ENCODE measurements around the gene BRIX1.
"Not testable (repeated sequence)": the region's sequence is repeated elsewhere in the genome, so short reads cannot be mapped to it uniquely, and the experiment has no call there.

BRIX1 gene

DNA sequence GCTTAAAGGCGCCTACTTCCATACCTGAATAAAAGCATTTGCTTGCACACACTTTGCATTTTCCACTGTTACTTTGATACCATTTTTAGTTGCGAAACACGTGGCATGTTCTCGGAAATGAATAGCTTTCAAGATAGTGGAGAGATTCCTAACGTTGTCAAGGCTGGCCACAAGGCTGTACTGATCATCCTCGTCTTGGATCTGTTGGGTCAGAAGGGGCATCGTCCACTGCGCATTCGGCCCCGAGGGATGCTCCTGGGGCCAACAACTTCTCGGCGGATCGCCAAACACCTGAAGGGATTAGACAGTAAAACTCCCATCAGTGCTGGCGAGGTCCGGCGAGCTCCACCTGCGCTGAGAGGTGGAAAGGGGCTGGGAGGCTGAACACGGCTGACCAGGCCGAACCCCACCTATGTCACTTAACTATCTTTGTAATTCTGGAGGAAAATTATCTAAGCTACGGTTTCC, 806 bp upstream of the BRIX1 start:
- no peak for DNase-seq (ENCODE audit: low read depth)

DNA sequence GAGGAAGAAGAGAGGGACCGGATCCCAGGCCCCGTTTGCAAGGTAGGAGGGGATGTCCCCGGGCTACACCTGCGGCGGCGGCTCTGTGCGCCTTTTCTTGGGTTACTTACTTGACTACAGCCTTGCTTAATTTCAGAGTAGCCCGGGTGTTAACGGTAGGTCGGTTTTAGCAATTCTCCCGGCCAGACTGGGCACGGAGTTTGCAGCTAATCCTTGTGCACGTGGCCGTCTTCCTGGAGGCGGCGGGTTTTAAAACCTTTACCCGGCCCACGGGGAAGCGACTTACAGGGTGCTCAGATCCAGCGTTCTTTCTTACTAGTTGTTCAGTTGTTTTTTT, 313 bp downstream of the BRIX1 start:
- no peak for DNase-seq (ENCODE audit: low read depth)

DNA sequence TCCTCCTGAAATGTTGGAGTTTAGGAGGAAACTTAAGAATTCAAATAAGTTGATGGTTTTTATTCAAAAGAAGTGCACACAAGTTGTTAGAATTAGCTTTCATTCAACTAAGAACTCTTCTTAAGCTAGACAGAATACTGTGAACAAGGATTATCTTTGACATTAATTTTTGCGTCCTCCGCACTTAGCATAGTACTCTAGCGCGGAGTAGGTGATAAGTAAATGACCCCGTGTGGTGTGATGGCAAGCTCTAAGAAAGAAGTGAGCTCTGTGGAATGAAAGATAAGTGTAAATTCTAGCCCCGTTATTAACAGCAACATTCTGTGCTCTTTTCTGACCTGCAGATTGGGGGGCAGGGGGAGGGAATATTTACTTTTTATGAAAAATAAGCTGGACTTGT, 1.0 kb downstream of the BRIX1 start:
- no peak for DNase-seq (ENCODE audit: low read depth)

DNA sequence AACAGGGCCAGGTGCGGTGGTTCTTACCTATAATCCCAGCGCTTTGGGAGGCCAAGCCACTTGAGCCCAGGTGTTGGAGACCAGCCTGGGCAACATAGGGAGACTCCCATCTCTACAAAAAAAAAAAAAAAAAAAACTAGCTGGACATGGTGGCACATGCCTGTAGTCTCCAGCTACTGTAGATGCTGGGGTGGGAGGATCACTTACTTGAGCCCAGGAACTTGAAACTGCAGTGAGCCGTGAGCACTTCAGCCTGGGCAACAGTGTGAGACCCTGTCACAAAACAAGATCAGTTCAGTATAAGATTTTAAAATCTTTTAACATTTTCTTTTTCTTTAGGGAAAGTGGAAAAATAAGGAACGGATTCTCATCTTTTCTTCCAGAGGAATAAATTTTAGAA, 2.5 kb downstream of the BRIX1 start:
- no peak for DNase-seq (ENCODE audit: low read depth)

DNA sequence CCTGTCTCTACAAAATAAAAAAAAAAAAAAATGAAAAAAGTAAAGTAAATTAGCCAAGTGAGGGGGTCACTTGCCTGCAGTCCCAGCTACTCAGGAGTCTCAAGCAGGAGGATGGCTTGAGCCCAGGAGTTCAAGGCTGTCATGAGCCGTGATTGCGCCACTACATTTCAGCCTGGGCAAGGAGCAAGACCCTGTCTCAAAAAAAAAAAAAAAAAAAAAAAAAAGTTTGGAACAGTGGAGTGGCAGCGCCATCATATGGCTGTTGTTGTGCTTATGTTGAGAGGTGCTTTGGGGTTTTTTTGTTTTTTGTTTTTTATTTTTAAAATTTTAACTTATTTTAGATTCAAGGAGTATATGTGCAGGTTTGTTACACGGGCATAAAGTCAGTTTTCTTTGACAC, 3.6 kb downstream of the BRIX1 start:
- DNase-seq (ENCODE audit: low read depth): no peak

DNA sequence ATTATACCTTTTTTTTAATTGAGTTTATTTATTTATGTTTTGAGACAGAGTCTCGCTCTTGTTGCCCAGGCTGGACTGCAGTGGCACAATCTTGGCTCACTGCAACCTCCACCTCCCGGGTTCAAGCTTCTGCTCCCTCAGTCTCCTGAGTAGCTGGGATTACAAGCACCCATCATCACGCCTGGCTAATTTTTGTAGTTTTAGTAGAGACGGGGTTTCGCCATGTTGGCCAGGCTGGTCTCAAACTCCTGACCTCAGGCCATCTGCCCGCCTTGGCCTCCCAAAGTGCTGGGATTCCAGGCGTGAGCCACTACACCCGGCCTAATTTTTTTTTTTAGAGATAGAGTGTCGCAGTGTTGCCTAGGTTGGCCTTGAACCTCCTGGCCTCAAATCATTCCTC, 7.7 kb downstream of the BRIX1 start:
- DNase-seq (ENCODE audit: low read depth): not testable (repeated sequence)

DNA sequence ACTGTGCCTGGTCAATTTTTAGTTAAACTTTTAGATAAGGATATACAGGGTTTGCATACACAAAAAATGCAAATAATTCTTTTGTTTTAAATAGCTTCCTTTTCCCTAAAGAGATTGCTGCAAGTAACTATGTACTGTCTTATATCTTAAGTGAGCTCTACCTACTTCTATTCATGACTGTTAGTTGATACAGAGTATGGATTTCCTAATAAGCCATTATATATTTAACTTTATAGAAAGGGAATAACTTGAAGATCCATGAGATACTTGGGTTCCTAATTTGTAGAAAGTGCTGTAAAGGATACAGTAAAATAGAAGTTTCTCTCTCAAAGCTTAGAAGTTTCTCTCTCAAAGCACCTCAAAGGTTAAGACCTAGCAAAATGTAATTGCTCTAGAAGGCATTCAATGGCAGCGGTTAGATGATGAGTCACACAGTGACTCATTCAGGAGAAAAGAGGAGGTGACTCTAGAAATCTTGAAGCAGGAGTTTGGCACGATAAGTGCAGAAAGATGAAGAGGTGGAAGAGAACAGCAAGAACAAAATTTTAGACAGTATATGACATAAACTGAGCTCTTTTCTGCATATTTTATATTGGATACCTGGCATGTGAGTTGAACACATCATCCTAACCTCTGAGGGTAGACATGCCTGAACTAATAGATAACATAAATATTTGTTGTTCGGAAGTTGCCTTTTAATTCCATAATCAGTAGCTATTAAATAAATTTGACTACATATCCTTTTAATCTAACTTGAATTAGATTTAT, 8.4 kb downstream of the BRIX1 start:
- peak; percentile 4 for DNase-seq (ENCODE audit: low read depth)

DNA sequence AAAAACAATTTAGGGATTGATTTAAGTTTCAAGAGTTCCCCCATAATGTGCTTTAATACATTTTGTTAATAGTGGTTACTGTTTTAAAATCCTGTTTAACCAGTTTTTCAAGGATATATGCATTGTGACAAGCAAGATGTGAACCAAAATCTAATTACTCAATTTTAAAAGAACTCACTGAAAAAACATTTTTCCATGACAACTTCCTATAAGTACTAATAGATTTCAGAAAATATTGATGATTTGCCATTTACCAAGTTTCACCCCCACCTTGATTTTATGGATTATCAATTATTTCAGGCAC, 8.9 kb downstream of the BRIX1 start:
- DNase-seq (ENCODE audit: low read depth): no peak

DNA sequence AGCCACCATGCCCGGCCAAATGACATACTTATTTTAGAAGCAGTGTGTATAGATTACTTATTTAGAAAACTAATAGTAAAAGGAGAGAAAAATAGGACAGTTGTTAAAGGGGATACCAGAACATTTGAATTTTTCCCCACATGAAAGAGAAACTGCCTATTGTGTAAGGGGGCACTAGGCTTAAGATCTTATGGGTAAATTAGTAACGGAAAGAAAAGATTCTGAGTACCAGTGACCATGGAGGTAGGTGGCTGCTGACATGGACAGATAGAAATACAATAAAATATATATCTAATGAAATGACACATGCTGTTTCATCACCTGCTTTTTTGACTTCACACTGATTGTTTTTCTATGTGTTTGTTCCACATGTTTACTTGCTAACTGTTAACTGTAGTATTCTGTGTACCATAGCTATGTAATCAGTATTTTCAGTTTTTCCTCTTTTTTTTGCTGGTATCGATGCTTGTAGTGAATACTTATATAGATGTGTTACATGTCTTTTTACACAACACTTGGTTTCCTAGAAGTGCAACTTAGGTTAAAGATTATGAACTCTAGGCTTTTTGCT, 10.9 kb downstream of the BRIX1 start:
- no peak for DNase-seq (ENCODE audit: low read depth)

DNA sequence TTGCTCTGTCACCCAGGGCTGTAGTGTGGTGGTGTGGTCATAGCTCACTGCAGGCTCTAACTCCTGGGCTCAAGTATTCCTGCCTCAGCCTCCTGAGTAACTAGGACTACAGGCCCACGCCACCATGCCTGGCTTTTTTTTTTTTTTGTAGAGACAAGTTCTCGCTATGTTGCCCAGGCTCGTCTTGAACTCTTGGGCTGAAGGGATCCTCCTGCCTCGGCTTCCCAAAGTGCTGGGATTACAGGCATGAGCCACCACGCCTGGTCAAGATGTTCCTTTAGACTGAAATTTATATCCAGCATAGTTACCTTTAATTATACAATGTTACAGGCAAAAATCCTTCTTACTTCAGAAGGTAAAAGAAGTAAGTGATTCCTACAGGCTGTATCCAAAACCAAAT, 12.3 kb downstream of the BRIX1 start:
- DNase-seq (ENCODE audit: low read depth): no peak

DNA sequence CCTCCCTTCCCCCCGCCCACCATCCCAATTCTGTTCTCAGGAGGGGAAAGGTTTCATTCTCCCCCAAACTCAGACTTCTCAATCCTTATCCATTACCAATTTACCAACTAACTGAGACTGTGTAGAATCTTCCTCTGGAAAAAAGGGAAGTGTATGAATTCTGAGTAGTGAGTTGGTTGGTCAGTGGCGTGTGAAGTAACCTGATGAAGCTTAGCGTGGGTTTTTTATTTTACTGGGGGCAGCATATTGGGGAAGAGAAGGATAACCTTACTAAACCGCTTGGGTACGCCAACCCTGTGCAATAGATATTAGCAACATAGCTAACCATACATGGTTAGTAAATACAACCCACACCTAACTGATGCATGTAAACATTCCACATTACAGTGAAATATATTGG, 12.8 kb downstream of the BRIX1 start:
- no peak for DNase-seq (ENCODE audit: low read depth)

DNA sequence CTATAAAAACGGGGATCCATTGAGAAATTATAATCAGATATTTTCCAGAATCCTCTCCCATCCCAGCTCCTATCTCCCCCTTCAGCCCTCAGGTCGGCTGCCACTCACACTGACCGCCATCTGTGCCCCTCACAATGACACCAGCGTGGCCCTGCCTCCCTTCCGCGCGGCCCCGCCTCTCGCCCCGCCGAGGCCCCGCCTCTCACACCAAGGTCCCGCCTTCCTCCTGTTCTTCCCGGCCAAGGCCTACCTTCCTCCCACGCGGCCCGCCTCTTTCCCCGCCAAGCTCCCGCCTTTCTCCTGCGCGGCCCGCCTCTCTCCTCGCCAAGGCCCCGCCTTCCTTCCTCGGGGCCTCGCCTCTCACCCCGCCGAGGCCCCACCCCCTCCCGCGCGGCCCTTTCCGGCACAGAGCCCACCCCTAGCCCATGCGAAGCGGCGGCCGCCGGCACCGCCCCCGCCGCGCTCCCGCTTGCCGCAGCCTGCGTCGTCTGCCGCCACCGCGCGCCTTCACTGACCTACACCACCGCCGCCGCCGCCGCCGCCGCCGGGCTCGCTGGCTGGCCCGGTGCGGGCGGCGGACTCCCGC, 13.7 kb downstream of the BRIX1 start, which contains the start of gene DNAJC21:
Gene DNAJC21 (plus strand): TSS at position 426 of the 586 bp plus-strand sequence. CDS start 261 bp downstream, outside the sequence.
- DNase-seq (ENCODE audit: low read depth): peak; percentile 93

DNA sequence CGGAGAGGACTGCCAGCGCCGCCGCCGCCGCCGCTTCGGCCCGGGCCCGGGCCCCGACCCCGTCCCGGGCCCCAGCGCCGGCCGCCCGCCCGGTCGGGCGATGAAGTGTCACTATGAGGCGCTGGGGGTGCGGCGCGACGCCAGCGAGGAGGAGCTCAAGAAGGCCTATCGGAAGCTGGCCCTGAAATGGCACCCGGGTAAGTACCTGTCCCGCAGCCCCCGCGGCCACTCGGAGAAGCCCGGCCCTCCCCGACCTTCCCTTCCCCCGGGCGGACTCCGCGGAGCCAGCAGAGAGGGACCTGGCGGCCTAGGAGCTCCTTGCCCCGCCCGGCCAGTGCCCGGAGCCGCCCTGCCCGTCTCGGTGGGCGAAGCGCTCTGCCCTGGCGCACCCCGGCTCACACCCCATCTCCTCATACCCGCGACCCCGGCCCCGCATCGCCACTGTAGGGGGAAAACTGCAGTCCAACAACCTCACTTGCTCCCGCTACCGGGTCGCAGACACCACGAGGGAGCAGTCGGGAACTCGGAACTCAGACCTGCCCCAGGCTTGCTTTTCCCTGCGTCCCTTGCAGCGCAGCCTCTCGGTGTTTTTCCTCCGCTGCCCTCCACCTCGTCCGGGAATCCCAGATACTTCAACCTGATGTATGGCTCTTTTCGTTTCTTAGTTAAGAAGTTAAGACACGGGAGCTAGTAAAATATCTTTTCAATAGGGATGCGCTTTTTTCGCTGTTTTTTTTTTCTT, 14.4 kb downstream of the BRIX1 start:
- DNase-seq (ENCODE audit: low read depth): peak; percentile 69

DNA sequence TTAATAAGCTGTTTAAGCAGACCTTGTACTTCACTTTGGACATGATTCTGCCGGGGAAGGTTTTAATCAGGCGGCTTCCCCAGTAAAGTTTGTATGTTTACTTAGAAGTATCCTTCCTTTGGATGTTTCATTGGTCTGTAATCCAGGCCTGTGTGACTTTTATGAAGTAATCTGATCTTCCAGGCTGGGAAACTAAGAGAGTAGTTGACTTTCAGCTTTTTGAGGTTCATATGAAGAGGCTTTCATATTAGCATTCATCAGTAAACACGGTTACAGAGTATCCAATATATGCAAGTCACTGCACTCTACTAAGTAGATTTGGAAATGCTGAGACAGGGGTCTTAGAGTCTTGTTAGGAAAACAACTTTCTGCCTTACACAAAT, 14.9 kb downstream of the BRIX1 start:
- DNase-seq (ENCODE audit: low read depth): no peak

DNA sequence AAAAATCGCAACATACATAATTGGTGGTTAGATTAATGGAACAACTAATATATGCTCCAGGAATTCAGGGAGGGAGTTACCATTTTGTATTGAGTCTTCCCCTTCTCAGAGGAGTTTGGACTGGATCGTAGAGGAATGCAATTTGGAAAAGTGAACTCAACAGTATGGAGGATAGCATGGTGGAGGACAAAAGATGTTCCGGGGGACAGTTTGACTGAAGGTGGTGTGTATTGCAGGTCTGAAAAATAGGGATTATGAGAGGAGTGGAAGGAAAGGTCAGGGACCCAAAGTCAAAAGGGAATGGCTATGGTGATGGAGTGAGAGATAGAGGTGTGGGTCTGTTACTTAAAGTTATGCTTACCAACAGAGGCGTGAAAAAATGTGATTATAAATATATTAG, 15.4 kb downstream of the BRIX1 start:
- no peak for DNase-seq (ENCODE audit: low read depth)

DNA sequence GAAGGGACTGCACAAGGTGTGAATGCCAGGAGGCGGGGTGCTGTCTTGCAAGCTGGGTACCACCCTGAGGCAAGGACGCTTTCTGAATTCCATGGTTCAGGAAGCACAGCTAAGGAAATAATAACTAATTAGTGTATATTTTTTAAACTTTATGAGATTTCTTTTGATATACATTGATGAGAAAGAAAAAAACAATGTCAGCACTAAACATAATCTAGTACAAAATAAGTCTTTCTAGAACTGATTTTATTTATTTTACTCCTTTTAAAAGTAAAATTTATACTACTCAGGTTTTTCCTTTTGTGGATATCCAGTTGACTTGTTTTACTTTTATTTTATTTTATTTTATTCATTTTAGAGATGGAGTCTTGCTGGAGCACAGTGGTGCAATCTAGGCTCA, 17.4 kb downstream of the BRIX1 start:
- no peak for DNase-seq (ENCODE audit: low read depth)

DNA sequence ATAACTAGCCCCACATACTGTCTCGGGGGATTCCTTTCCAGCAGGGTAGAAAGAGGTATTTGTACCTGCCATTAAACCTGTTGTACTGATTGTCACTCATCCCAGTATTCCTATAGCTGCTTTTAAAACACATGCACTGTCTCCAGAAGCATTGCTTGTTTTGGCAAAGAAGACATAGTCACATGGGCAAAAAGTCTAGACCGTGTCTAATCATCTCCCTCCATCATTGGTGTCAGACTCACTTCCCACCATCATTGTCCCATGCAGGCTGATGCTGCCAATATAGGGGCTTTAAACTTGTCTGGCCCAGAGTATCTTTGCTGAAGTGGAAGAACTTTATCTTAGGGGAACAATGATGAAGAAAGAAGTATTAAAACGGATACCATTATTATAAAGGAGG, 26.4 kb downstream of the BRIX1 start:
- no peak for DNase-seq (ENCODE audit: low read depth)

DNA sequence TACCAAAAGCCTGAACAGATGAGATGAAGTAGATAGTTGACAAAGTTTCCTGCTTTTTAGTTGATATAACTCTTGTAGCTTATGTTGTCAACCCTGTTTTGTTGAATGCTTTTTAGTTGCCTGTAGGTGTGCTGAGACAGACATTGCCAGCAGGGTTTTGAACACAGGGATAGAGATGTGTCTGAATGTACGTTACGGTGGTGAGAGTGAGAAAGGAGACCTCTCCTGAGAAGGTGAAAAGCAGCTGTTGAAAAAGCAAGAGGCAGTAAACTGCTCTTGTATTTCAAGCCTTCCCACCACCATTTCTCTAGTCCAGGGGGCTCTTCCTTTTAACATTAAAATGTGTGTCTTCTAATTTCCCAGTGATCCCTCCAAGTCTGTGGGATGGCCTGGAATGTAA, 28.5 kb downstream of the BRIX1 start:
- DNase-seq (ENCODE audit: low read depth): no peak

DNA sequence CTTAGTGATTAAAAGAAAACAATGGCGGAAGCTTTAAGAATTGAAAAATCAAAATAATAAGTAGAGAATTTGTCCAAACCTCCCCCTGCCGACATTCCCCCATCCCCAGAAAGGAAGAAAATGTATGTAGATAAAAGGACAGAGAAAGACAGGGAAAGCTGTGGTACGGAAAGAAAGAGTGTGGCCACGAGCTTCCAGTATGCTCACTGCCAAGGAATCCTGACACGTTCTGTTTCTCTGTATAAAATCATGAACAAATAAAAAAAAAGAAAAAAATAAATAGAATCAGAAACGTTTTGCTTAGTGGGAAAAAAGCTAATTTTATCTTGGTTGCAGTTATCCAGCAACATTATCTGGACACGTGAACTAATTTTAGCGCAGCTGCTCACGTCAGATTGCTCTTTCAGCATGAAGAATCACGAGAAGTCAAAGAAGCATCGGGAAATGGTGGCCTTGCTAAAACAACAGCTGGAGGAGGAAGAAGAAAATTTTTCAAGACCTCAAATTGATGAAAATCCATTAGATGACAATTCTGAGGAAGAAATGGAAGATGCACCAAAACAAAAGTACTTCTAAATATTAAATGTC, 29.0 kb downstream of the BRIX1 start:
- no peak for DNase-seq (ENCODE audit: low read depth)

DNA sequence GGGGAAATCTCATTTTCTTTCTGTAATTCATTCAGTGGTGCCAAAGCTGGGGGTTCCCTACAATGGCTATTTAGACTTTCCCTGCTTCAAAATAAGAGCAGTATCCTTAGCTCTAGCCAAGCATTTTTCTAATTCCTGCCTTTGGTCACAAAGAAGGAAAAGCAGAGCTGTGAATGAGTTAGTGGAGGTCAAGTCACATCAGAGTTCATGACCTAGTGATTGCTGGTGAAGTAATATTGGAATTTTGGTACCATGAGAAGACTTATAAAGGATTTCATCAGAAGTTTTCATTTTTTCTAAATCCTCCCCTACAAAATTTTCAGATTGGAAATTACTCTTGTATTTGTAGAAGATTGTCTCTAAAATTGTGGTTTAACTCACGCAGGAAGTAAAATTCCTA, 41.8 kb downstream of the BRIX1 start:
- no peak for DNase-seq (ENCODE audit: low read depth)

DNA sequence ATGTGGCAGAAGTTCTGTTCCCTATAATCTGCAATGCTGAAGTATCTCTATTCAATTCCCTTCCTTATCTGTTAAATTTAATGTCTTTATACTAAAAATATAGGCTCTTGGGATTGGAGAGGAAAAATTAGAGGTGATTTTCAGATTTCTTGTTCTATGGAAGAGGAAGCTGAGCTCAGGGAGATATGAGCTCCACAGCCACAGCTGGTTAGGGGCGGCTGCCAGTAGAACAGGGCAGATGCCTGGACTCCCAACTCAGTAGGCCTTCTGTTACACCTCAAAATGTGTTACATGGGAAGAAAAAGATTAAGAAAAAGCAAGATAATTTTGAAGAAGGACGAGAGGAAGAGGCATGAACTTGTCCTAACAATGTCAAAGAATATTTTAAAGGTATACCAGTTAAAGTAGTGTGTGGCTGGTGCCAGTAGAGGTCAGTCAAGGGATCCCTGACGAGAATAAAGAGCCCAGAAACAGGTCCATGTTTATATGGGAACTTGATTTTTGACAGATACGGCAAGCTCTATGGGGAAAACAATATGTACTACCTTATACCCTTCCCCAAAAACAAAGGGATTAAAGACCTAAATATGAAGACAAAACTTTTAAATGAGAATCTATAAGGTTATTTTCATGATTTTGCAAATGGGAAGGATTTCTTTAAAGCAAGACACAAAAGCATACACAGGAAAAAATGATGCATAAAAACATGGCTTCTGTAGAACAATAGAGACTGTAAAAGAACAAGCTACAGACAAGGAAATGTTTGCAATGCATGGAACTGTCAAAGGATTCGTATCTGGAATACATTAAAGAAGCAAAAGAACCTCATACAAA, 42.6 kb downstream of the BRIX1 start:
- DNase-seq (ENCODE audit: low read depth): no peak

DNA sequence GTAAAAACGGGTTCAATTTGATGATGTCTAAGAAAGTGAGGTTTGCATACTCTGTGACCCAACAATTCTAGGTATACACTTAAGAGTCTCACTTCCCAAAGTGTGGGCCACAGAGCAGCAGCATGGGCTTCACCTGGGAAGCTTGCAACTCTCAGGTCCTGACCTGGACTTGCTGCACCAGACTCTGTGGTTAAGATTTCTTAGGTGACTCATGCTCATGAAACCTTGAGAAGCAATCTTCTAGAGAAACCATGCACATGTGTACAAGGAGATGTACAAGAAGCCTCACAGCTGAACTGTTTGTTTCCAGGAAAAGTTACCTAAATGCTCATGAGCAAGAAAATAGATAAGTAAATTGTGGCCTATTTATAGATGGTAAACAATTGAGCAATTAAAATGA, 43.8 kb downstream of the BRIX1 start:
- no peak for DNase-seq (ENCODE audit: low read depth)

All from activated gamma-delta T cell treated with anti-CD3 and anti-CD28 coated beads, Interleukin-2, amount 50 U/mL, for 16 hours (primary cell).